ENCODE results near the gene MXI1.

DNA sequence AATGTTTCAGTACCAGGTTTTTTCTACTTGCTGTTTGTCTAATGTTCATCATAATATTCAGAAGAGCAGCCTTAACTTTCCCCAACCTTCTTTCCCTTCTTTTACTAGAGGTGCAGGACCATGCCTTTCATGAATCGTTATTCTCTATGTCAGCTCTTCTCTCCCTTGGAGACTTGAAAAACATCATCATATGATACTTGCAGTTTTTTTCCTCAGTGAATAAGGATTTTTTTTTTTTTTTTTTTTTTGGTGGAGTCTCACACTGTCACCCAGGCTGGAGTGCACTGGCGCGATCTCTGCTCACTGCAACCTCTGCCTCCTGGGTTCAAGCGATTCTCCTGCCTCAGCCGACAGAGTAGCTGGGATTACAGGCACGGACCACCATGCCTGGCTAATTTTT is 67.2 kb downstream of the MXI1 start:
- TF ChIP-seq POLR2AphosphoS5 (IDR thresholded peaks at IDR 0.05; ENCODE audit: low read depth) (no peak), EZH2 (IDR thresholded peaks at IDR 0.05; ENCODE audit: low read depth, unreplicated experiment) (no peak), EZH2phosphoT487 (IDR thresholded peaks at IDR 0.05; ENCODE audit: unreplicated experiment) (no peak), CREB1 (CRISPR knock-in tag; IDR thresholded peaks at IDR 0.05; ENCODE audit: low read depth) (no peak), ZNF331 (CRISPR knock-in tag; IDR thresholded peaks at IDR 0.05; ENCODE audit: low read depth) (no peak), NANOG (IDR thresholded peaks at IDR 0.05; ENCODE audit: borderline replicate concordance) (no peak)
- TF ChIP-seq, protein P1, sequence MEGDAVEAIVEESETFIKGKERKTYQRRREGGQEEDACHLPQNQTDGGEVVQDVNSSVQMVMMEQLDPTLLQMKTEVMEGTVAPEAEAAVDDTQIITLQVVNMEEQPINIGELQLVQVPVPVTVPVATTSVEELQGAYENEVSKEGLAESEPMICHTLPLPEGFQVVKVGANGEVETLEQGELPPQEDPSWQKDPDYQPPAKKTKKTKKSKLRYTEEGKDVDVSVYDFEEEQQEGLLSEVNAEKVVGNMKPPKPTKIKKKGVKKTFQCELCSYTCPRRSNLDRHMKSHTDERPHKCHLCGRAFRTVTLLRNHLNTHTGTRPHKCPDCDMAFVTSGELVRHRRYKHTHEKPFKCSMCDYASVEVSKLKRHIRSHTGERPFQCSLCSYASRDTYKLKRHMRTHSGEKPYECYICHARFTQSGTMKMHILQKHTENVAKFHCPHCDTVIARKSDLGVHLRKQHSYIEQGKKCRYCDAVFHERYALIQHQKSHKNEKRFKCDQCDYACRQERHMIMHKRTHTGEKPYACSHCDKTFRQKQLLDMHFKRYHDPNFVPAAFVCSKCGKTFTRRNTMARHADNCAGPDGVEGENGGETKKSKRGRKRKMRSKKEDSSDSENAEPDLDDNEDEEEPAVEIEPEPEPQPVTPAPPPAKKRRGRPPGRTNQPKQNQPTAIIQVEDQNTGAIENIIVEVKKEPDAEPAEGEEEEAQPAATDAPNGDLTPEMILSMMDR (conservative IDR thresholded peaks at IDR 0.05; ENCODE audit: low read depth in 2 of 2): no peak
- TF ChIP-seq, protein P2, sequence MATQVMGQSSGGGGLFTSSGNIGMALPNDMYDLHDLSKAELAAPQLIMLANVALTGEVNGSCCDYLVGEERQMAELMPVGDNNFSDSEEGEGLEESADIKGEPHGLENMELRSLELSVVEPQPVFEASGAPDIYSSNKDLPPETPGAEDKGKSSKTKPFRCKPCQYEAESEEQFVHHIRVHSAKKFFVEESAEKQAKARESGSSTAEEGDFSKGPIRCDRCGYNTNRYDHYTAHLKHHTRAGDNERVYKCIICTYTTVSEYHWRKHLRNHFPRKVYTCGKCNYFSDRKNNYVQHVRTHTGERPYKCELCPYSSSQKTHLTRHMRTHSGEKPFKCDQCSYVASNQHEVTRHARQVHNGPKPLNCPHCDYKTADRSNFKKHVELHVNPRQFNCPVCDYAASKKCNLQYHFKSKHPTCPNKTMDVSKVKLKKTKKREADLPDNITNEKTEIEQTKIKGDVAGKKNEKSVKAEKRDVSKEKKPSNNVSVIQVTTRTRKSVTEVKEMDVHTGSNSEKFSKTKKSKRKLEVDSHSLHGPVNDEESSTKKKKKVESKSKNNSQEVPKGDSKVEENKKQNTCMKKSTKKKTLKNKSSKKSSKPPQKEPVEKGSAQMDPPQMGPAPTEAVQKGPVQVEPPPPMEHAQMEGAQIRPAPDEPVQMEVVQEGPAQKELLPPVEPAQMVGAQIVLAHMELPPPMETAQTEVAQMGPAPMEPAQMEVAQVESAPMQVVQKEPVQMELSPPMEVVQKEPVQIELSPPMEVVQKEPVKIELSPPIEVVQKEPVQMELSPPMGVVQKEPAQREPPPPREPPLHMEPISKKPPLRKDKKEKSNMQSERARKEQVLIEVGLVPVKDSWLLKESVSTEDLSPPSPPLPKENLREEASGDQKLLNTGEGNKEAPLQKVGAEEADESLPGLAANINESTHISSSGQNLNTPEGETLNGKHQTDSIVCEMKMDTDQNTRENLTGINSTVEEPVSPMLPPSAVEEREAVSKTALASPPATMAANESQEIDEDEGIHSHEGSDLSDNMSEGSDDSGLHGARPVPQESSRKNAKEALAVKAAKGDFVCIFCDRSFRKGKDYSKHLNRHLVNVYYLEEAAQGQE (IDR thresholded peaks at IDR 0.05; ENCODE audit: unreplicated experiment): no peak
- TF ChIP-seq, protein P3, sequence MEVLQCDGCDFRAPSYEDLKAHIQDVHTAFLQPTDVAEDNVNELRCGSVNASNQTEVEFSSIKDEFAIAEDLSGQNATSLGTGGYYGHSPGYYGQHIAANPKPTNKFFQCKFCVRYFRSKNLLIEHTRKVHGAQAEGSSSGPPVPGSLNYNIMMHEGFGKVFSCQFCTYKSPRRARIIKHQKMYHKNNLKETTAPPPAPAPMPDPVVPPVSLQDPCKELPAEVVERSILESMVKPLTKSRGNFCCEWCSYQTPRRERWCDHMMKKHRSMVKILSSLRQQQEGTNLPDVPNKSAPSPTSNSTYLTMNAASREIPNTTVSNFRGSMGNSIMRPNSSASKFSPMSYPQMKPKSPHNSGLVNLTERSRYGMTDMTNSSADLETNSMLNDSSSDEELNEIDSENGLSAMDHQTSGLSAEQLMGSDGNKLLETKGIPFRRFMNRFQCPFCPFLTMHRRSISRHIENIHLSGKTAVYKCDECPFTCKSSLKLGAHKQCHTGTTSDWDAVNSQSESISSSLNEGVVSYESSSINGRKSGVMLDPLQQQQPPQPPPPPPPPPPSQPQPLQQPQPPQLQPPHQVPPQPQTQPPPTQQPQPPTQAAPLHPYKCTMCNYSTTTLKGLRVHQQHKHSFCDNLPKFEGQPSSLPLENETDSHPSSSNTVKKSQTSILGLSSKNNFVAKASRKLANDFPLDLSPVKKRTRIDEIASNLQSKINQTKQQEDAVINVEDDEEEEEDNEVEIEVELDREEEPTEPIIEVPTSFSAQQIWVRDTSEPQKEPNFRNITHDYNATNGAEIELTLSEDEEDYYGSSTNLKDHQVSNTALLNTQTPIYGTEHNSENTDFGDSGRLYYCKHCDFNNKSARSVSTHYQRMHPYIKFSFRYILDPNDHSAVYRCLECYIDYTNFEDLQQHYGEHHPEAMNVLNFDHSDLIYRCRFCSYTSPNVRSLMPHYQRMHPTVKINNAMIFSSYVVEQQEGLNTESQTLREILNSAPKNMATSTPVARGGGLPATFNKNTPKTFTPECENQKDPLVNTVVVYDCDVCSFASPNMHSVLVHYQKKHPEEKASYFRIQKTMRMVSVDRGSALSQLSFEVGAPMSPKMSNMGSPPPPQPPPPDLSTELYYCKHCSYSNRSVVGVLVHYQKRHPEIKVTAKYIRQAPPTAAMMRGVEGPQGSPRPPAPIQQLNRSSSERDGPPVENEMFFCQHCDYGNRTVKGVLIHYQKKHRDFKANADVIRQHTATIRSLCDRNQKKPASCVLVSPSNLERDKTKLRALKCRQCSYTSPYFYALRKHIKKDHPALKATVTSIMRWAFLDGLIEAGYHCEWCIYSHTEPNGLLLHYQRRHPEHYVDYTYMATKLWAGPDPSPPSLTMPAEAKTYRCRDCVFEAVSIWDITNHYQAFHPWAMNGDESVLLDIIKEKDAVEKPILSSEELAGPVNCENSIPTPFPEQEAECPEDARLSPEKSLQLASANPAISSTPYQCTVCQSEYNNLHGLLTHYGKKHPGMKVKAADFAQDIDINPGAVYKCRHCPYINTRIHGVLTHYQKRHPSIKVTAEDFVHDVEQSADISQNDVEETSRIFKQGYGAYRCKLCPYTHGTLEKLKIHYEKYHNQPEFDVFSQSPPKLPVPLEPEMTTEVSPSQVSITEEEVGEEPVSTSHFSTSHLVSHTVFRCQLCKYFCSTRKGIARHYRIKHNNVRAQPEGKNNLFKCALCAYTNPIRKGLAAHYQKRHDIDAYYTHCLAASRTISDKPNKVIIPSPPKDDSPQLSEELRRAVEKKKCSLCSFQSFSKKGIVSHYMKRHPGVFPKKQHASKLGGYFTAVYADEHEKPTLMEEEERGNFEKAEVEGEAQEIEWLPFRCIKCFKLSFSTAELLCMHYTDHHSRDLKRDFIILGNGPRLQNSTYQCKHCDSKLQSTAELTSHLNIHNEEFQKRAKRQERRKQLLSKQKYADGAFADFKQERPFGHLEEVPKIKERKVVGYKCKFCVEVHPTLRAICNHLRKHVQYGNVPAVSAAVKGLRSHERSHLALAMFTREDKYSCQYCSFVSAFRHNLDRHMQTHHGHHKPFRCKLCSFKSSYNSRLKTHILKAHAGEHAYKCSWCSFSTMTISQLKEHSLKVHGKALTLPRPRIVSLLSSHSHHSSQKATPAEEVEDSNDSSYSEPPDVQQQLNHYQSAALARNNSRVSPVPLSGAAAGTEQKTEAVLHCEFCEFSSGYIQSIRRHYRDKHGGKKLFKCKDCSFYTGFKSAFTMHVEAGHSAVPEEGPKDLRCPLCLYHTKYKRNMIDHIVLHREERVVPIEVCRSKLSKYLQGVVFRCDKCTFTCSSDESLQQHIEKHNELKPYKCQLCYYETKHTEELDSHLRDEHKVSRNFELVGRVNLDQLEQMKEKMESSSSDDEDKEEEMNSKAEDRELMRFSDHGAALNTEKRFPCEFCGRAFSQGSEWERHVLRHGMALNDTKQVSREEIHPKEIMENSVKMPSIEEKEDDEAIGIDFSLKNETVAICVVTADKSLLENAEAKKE (CRISPR knock-in tag; IDR thresholded peaks at IDR 0.05): no peak

Measured in GM23338 (cell line).